Measurements from ENCODE around the gene HOXC9. TPM values are rescaled to one million over a fixed set of nuclear protein-coding genes. Genes with fewer than 3 reads are reported as not detected.
"Not testable (repeated sequence)": the region's sequence is repeated elsewhere in the genome, so short reads cannot be mapped to it uniquely, and the experiment has no call there.

Gene HOXC9
- total and polyA plus RNA-seq, 2 experiments from 2014 or later, result not detected

DNA sequence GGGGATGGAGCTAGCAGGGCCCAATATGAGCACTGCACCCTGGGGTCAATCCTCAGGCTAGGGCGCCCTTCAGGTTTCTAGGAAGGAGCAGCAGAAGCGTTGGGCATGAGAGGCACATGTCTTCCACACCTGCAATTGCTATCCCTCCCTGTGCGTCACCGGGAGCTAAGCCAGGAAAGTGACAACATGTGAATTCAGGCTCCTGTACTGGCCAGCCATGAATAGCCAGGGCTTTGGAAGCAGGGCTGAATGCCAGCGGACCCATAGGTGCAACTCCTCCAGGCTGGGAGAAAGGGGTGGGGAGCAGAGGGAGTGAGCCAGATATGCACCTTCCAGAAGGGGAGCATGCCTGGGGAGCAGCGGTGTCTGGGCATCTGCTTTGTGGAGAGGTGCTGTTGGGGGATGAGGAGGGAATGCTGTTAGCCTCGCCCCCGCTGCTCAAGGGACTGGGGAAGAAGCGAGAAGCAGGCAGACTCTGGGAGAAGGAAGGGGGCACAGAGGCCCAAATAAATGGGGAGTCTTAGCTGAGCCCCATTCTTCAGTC, 39.0 kb downstream of the HOXC9 start:
- H3K36me3 ChIP-seq, result no peaks in the 10 kb centered on the region
- peaks cover 100% of the 10 kb centered on the region for H3K27me3 ChIP-seq
- no peak overlapping the region for H3K27ac ChIP-seq
- no peak overlapping the region for H3K4me3 ChIP-seq
- DNase-seq (ENCODE audit: low read depth in 1 of 2, low spot score in 1 of 2), result no peak
- H3K4me1 ChIP-seq (ENCODE audit: low read depth), result no peaks in the 10 kb centered on the region
- H3K9me3 ChIP-seq (ENCODE audit: low read depth), result no peaks in the 10 kb centered on the region
- TF ChIP-seq CTCF (IDR thresholded peaks at IDR 0.05; ENCODE audit: low read depth, low read length), result no peak

- Histone ChIP-seq H3K4me3 (no peak overlapping the region), H3K4me1 (ENCODE audit: low read depth) (no peaks in the 10 kb centered on the region), H3K27ac (no peak overlapping the region), H3K36me3 (no peaks in the 10 kb centered on the region), H3K27me3 (peaks cover 100% of the 10 kb centered on the region), H3K9me3 (ENCODE audit: low read depth) (no peaks in the 10 kb centered on the region)
- no peak for DNase-seq (ENCODE audit: low read depth in 1 of 2, low spot score in 1 of 2)
- TF ChIP-seq CTCF (IDR thresholded peaks at IDR 0.05; ENCODE audit: low read depth, low read length), result no peak
These were observed 39.6 kb downstream of the HOXC9 start for GRCh38 chr12:54039417-54040147.

DNA sequence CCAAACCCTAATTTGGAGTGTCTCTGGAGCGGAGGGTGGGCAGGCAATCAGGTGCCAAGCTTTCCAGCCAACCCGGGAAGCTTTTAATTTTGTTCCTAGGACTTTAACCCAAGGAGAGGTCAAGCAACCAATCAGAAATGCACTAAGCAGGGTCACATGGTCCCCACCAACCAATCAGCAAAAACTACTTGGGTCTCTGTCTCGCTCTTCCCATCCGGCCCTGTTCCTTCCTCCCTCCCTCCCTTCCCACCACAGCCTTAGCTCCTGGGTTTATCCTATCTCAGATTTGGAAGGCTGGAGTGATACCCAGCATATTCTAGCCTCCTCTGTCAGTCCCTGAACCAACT, 40.2 kb downstream of the HOXC9 start:
- Histone ChIP-seq H3K36me3 (no peaks in the 10 kb centered on the region), H3K27me3 (peaks cover 100% of the 10 kb centered on the region), H3K27ac (no peak overlapping the region), H3K4me3 (no peak overlapping the region), H3K4me1 (ENCODE audit: low read depth) (no peaks in the 10 kb centered on the region), H3K9me3 (ENCODE audit: low read depth) (no peaks in the 10 kb centered on the region)
- TF ChIP-seq CTCF (IDR thresholded peaks at IDR 0.05; ENCODE audit: low read depth, low read length), result no peak
- no peak for DNase-seq (ENCODE audit: low read depth in 1 of 2, low spot score in 1 of 2)

DNA sequence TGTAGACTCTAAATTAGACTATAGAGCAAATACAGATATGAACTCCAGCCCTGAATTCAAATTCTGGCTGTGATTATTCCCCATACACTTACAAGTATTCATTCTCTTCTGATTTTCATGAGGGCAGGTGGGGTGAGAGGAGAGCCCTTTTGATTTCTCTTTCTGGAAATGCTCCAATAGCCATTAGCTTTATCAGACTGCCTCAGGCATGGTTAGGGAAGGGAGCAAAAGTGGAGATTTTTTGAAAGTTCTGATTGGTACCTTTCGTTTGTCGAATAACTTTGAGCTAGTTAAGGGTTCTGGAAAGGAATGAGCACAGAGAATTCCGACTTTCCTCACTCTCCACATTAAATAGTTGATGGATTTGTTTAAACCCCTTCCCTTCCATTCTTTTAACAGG, 40.7 kb downstream of the HOXC9 start:
- no peak for DNase-seq (ENCODE audit: low read depth in 1 of 2, low spot score in 1 of 2)
- Histone ChIP-seq H3K27me3 (peaks cover 100% of the 10 kb centered on the region), H3K4me3 (no peak overlapping the region), H3K27ac (no peak overlapping the region), H3K9me3 (ENCODE audit: low read depth) (no peaks in the 10 kb centered on the region), H3K36me3 (no peaks in the 10 kb centered on the region), H3K4me1 (ENCODE audit: low read depth) (no peaks in the 10 kb centered on the region)
- TF ChIP-seq CTCF (IDR thresholded peaks at IDR 0.05; ENCODE audit: low read depth, low read length), result no peak

DNA sequence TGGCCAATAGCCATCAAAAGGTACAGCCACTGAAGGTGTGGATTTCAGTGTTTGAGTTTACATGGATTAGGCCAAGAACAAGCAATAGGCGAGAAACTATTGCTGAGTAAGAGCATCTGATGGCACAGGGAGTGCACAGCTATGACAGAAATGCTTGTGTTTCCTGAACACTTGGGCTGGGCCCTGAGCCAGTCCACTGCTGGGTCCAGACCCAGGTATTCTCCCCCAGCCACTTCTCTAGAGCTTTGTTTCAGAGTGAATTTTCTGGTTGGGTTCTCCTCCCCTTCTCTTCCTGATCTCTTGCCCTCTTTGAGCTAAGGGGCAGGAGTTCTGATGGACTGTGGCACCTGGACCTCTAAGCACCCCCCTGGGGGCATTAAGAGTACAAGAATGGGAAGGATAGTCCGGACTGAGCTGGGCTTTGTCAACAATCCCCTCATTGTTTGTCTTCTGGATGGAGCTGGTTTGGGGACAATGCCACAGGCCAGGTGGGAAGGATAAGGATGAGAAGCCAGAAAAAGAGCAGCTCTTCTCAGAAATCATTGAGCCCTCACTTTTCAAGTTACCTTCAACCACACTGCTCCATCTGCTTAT, 41.2 kb downstream of the HOXC9 start:
- no peaks in the 10 kb centered on the region for H3K9me3 ChIP-seq (ENCODE audit: low read depth)
- no peaks in the 10 kb centered on the region for H3K36me3 ChIP-seq
- no peaks in the 10 kb centered on the region for H3K4me1 ChIP-seq (ENCODE audit: low read depth)
- TF ChIP-seq CTCF (IDR thresholded peaks at IDR 0.05; ENCODE audit: low read depth, low read length), result no peak
- H3K27ac ChIP-seq, result no peak overlapping the region
- peaks cover 100% of the 10 kb centered on the region for H3K27me3 ChIP-seq
- no peak overlapping the region for H3K4me3 ChIP-seq
- DNase-seq (ENCODE audit: low read depth in 1 of 2, low spot score in 1 of 2), result no peak

DNA sequence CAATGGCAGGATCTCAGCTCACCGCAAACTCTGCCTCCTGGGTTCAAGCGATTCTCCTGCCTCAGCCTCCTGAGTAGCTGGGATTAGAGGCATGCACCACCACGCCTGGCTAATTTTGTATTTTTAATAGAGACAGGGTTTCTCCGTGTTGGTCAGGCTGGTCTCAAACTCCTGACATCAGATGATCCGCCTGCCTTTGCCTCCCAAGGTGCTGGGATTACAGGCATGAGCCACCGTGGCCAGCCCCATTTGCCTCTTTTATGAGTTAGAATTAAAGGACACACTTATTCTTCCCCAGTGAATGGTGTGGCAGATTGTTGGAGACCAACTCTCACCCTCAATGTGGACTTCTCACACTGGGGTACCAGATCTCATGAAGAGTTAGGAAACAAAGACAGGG, 42.1 kb downstream of the HOXC9 start:
- H3K27me3 ChIP-seq, result peaks cover 100% of the 10 kb centered on the region
- H3K4me1 ChIP-seq (ENCODE audit: low read depth); DNase-seq (ENCODE audit: low read depth in 1 of 2, low spot score in 1 of 2); H3K4me3 ChIP-seq; H3K27ac ChIP-seq; H3K9me3 ChIP-seq (ENCODE audit: low read depth); H3K36me3 ChIP-seq: not testable (repeated sequence)

All from cardiac muscle cell (in vitro differentiated cells and primary cell).